ENCODE results near the gene PPP4R2. TPM values are rescaled to one million over a fixed set of nuclear protein-coding genes. Genes with fewer than 3 reads are reported as not detected.

Gene PPP4R2
- total RNA-seq, 8 experiments from 2014 or later, result 39.7 to 74.6 (median 48.5) TPM

GRCh38 chr3:73018298-73018697 is 21.7 kb downstream of the PPP4R2 start:
- no peak overlapping the region for H3K27ac ChIP-seq
- no peak for ATAC-seq (replicated peaks in 6 of 8)

DNA sequence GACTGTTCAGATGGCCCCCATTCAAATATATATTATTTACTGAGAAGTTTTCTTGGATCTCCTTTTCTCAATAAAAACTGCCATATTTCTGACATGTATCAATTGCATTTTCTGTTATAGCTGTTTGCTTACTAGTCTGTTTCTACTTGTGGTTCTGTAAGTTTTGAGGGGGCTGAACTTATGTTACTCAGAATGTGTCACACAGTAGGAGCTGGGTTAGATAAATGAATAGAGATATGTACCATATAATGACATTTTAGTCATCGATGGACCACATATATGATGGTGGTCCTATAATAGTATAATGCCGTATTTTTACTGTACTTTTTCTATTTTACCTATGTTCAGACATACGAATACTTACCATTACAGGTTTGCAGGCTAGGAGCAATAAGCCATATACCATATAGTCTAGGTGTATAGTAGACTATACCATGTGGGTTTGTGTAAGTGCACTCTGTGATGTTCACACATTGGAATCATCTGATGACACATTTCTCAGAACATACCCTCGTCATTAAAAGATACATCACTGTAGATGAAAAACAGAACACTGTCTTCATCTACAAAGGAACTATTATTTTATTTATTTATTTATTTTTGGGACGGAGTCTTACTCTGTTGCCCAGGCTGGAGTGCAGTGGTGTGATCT is 22.3 kb downstream of the PPP4R2 start:
- ATAC-seq (replicated peaks in 6 of 8), result no peak
- H3K4me3 ChIP-seq, result no peak overlapping the region
- WGBS, 10 experiments, result 52 to 100% (median 79%) methylated on average over 1 to 5 of the region's 5 CpGs; no CpG with 5 or more reads in 2 of the 10 experiments
- no peak overlapping the region for H3K27ac ChIP-seq
- H3K4me1 ChIP-seq (replicated peaks in 1 of 2), result no peaks in the 10 kb centered on the region
- in situ Hi-C loops (cut with MboI; ENCODE audit: low pct_unique_long_range_greater_than_20kb in 2 of 9, low sequenced_read_pairs in 9 of 9, unreplicated experiment in 9 of 9), result no loop called here

More at GRCh38 chr3:73018298-73018697, 21.7 kb downstream of the PPP4R2 start:
- in situ Hi-C loops (cut with MboI; ENCODE audit: low pct_unique_long_range_greater_than_20kb in 2 of 9, low sequenced_read_pairs in 9 of 9, unreplicated experiment in 9 of 9), result no loop called here
- 29 to 100% (median 90%) methylated on average over 1 to 3 of the region's 4 CpGs; no CpG with 5 or more reads in 2 of the 10 experiments for WGBS, 10 experiments
- H3K4me1 ChIP-seq (replicated peaks in 1 of 2), result no peaks in the 10 kb centered on the region
- H3K4me3 ChIP-seq, result no peak overlapping the region

DNA sequence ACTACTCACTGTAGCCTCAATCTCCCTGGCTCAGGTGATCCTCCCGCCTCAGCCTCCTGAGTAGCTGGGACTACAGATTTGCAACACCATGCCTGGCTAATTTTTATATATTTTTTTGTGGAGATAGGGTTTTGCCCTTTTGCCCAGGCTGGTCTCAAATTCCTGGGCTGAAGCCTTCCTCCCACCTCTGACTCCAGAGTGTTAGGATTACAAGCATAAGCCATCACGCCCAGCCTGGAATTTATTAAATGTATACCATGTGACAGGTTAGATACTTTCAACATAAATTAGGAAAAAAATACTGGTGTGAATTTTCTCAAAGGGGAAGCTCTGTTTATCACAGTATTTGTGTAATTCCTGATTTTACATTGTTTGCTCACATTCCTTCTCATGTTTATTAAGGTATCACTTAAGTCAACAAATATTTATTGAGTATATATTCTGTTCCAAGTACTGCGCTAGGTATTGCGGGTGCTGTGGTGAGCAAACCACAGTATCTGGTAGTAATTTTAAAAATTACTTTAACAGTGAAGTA is 24.8 kb downstream of the PPP4R2 start:
- 39 to 100% (median 64%) methylated on average over 1 to 4 of the region's 4 CpGs; no CpG with 5 or more reads in 4 of the 10 experiments for WGBS, 10 experiments
- no peak for ATAC-seq (replicated peaks in 6 of 8)
- Histone ChIP-seq H3K4me3 (no peak overlapping the region), H3K4me1 (replicated peaks in 1 of 2) (no peaks in the 10 kb centered on the region), H3K27ac (no peak overlapping the region)
- in situ Hi-C loops (cut with MboI; ENCODE audit: low pct_unique_long_range_greater_than_20kb in 2 of 9, low sequenced_read_pairs in 9 of 9, unreplicated experiment in 9 of 9), result no loop called here

- in situ Hi-C loops (cut with MboI; ENCODE audit: low pct_unique_long_range_greater_than_20kb in 2 of 9, low sequenced_read_pairs in 9 of 9, unreplicated experiment in 9 of 9), result no loop called here
- H3K4me1 ChIP-seq (replicated peaks in 1 of 2), result no peaks in the 10 kb centered on the region
- no peak for ATAC-seq (replicated peaks in 6 of 8)
- H3K27ac ChIP-seq, result no peak overlapping the region
- H3K4me3 ChIP-seq, result no peak overlapping the region
Observed at GRCh38 chr3:73024836-73025235, 28.2 kb downstream of the PPP4R2 start.

DNA sequence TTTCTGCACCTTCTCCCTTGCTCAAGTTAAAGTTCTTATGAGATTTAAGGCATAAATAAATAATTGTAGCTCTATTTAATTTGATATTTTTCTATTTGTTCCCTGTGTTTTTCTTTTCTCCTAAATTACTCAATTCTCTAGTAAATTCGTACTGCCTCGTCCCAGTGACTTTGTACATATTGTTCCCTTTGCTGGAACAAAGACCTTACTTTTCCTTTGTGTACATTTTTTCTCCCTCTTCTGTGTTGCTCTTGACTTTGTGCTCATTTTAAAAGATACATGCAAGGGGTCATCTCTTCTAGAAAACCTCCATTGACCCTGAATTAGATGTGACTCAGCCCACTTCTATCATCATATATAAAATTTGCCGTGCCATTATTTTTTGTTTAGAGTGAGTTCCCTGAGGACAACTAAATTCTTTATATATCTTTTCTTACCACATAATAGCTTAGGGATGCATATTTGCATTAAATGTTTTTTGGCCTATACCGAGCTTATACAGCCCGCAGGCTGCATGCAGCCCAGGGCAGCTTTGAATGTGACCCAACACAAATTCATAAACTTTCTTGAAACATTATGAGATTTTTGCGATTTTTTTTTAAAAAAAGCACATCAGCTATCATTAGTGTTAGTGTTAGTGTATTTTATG is 29.6 kb downstream of the PPP4R2 start:
- Histone ChIP-seq H3K4me3 (no peak overlapping the region), H3K4me1 (replicated peaks in 1 of 2) (no peaks in the 10 kb centered on the region), H3K27ac (no peak overlapping the region)
- 20 to 85% (median 66%) methylated on average over 3 to 6 of the region's 6 CpGs for WGBS, 10 experiments
- peak in 1 of 8 experiments; percentile 75 for ATAC-seq (replicated peaks in 6 of 8)
- in situ Hi-C loops (cut with MboI; ENCODE audit: low pct_unique_long_range_greater_than_20kb in 2 of 9, low sequenced_read_pairs in 9 of 9, unreplicated experiment in 9 of 9), result no loop called here

- no peak overlapping the region for H3K4me3 ChIP-seq
- no peak overlapping the region for H3K27ac ChIP-seq
- ATAC-seq (replicated peaks in 6 of 8), result peak in 1 of 8 experiments; percentile 50
- in situ Hi-C loops (cut with MboI; ENCODE audit: low pct_unique_long_range_greater_than_20kb in 2 of 9, low sequenced_read_pairs in 9 of 9, unreplicated experiment in 9 of 9), result no loop called here
- WGBS, 10 experiments, result 67 to 100% (median 92%) methylated on average over 1 to 2 of the region's 2 CpGs; no CpG with 5 or more reads in 3 of the 10 experiments
- H3K4me1 ChIP-seq (replicated peaks in 1 of 2), result no peaks in the 10 kb centered on the region
Observed at GRCh38 chr3:73026760-73027113, 30.1 kb downstream of the PPP4R2 start.

DNA sequence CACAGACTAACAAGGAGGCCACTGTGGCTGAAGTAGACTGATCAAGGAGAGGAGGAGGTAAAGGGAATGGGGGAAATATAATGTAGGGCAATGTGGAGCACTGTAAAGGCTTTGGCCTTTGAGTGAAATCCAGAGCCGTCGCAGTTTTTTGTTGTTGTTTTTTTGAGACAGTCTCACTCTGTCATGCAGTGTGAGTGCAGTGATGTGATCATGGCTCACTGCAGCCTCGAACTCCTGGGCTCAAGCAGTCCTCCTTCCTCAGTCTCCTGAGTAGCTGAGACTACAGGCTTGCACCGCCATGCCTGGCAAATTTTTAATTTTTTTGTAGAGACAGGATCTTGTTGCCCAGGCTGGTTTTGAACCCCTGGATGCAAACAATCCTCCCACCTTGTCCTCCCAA is 32.2 kb downstream of the PPP4R2 start:
- no peak for ATAC-seq (replicated peaks in 6 of 8)
- no peak overlapping the region for H3K27ac ChIP-seq

DNA sequence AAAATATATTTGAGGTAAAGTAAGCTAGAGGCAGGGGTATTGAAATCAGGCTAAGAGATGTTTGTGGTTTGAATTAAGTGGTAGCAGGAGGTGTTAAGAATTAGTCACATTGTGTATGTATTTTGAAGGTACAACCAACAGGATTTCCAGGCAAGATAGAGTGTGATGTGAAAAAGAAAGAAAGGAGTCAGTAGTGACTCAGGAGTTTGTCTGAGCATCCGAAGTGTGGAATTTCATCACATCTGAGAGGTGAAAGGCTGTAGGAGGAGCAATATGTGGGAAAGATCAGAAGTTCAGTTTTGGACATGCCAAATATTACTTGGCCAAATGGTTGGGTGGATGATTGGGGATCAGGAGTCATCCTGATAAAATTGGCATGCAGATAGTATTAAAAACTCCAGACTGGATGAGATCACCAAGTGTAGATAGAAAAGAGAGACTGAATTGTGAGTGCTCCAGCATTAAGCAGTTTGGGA is 32.7 kb downstream of the PPP4R2 start:
- H3K4me1 ChIP-seq (replicated peaks in 1 of 2), result no peaks in the 10 kb centered on the region
- H3K4me3 ChIP-seq, result no peak overlapping the region
- WGBS, 10 experiments, result 0 to 100% (median 60%) methylated on average over 1 of the region's 1 CpG; no CpG with 5 or more reads in 1 of the 10 experiments
- in situ Hi-C loops (cut with MboI; ENCODE audit: low pct_unique_long_range_greater_than_20kb in 2 of 9, low sequenced_read_pairs in 9 of 9, unreplicated experiment in 9 of 9), result no loop called here
- peak in 2 of 8 experiments; percentile 88 to 94 for ATAC-seq (replicated peaks in 6 of 8)
- no peak overlapping the region for H3K27ac ChIP-seq

More for the DNA sequence above, 32.2 kb downstream of the PPP4R2 start:
- H3K4me3 ChIP-seq, result no peak overlapping the region
- WGBS, 10 experiments, result 54 to 100% (median 76%) methylated on average over 1 to 4 of the region's 4 CpGs; no CpG with 5 or more reads in 4 of the 10 experiments
- no peaks in the 10 kb centered on the region for H3K4me1 ChIP-seq (replicated peaks in 1 of 2)
- in situ Hi-C loops (cut with MboI; ENCODE audit: low pct_unique_long_range_greater_than_20kb in 2 of 9, low sequenced_read_pairs in 9 of 9, unreplicated experiment in 9 of 9), result no loop called here

GRCh38 chr3:73030073-73030597 is 33.5 kb downstream of the PPP4R2 start:
- Histone ChIP-seq H3K4me3 (no peak overlapping the region), H3K4me1 (replicated peaks in 1 of 2) (no peaks in the 10 kb centered on the region), H3K27ac (no peak overlapping the region)
- ATAC-seq (replicated peaks in 6 of 8), result no peak
- in situ Hi-C loops (cut with MboI; ENCODE audit: low pct_unique_long_range_greater_than_20kb in 2 of 9, low sequenced_read_pairs in 9 of 9, unreplicated experiment in 9 of 9), result no loop called here
- WGBS, 10 experiments, result 83 to 100% (median 88%) methylated on average over 1 of the region's 1 CpG; no CpG with 5 or more reads in 5 of the 10 experiments

GRCh38 chr3:73031573-73032103 is 35.0 kb downstream of the PPP4R2 start:
- H3K27ac ChIP-seq, result no peak overlapping the region
- 0 to 100% (median 74%) methylated on average over 1 to 2 of the region's 2 CpGs for WGBS, 10 experiments
- no peak for ATAC-seq (replicated peaks in 6 of 8)
- peaks cover 0 to under 1% of the 10 kb centered on the region in 2 donors for H3K4me1 ChIP-seq (replicated peaks in 1 of 2)
- in situ Hi-C loops (cut with MboI; ENCODE audit: low pct_unique_long_range_greater_than_20kb in 2 of 9, low sequenced_read_pairs in 9 of 9, unreplicated experiment in 9 of 9), result no loop called here
- no peak overlapping the region for H3K4me3 ChIP-seq

DNA sequence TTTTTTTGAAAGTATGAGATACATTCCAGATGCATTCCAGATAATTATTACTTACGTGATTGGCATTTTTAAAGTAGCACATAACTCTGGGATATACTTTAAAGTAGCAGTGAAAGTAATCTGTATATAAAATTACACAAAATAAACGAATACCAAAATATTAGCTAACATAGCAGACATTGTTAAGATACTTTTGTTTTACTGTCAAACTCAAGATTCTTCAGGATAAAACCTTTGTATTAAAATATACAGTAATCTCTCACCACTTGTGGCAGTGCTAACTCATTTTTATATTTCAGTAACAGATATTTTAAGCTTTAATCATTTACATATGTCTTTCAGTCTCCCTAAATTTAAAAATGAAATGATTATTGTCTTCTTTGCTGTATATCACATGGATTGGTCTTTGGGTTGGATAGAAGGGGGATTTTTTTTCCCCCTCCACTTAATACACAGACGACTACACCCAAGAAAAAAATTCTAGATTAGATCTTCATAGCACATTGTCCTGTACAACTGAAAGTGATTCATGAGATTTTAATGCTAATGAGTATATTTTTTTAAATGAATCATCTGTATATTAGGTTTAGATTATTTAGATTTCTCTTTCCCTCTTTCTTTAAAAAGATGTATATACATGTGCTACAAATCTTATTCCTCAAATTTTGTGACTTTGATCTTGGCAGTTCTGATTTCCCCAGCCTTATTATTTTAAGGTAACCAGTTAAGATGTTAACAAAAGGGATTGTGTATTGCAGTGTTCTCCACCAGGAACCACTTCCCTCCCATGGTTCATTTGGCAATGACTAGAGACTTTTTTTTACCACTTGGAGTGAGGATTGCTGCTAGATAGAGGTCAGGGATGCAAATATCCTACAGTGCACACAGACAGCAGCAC is 40.3 kb downstream of the PPP4R2 start:
- peaks cover 8 to 24% of the 10 kb centered on the region in 2 donors for H3K4me1 ChIP-seq (replicated peaks in 1 of 2)
- 15 to 89% (median 63%) methylated on average over 2 to 3 of the region's 3 CpGs; no CpG with 5 or more reads in 2 of the 10 experiments for WGBS, 10 experiments
- H3K27ac ChIP-seq, result no peak overlapping the region
- H3K4me3 ChIP-seq, result no peak overlapping the region
- peak; percentile 37 to 90 (median 72) for ATAC-seq (replicated peaks in 6 of 8)
- in situ Hi-C loops (cut with MboI; ENCODE audit: low pct_unique_long_range_greater_than_20kb in 2 of 9, low sequenced_read_pairs in 9 of 9, unreplicated experiment in 9 of 9), result no loop called here

DNA sequence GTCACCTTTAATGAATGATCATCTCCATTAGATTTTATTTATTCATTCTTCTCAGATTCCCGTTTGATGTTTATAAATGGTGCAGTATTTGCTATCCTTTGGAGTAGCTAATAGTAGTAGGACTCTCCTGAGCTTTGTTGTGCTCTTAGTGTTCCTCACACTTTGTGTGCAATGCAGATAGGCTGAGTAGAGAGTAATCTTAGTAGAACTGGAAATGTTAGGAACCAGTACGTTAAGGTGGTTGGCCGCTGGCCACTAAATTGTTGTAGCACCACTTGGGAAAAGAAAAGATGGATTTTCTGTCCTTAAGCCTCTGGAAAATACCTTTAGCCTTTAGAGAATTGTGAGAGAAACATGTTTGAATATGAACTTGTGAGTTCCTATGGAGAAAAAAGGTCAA is 44.9 kb downstream of the PPP4R2 start:
- in situ Hi-C loops (cut with MboI; ENCODE audit: low pct_unique_long_range_greater_than_20kb in 2 of 9, low sequenced_read_pairs in 9 of 9, unreplicated experiment in 9 of 9), result no loop called here
- H3K4me3 ChIP-seq, result no peak overlapping the region
- peaks cover 16 to 33% of the 10 kb centered on the region in 2 donors for H3K4me1 ChIP-seq (replicated peaks in 1 of 2)
- H3K27ac ChIP-seq, result no peak overlapping the region
- WGBS, 10 experiments, result 39 to 88% (median 84%) methylated on average over 1 to 3 of the region's 3 CpGs
- no peak for ATAC-seq (replicated peaks in 6 of 8)
